ENCODE data around the gene ZW10.
"Not testable (repeated sequence)": the region's sequence is repeated elsewhere in the genome, so short reads cannot be mapped to it uniquely, and the experiment has no call there.

ZW10 gene

GRCh38 chr11:113764527-113765219 lies 8.8 kb downstream of the ZW10 start:
- H3K4me3 ChIP-seq (replicated peaks in 1 of 2; ENCODE audit: low read depth in 2 of 2, low read length in 2 of 2), result no peak overlapping the region
- DNase-seq (ENCODE audit: low read depth in 2 of 2), result no peak
- TF ChIP-seq CTCF (IDR thresholded peaks at IDR 0.05; ENCODE audit: low read depth, low read length), result no peak

DNA sequence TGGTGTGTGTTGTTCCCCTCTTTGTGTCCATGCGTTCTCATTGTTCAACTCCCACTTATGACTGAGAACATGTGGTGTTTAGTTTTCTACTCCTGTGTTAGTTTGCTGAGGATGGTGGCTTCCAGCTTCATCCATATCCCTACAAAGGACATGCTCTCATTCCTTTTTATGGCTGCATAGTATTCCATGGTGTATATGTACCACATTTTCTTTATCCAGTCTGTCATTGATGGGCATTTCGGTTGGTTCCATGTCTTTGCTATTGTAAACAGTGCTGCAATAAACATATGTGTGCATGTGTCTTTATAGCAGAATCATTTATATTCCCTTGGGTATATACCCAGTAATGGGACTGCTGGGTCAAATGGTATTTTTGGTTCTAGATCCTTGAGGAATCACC lies 10.5 kb downstream of the ZW10 start:
- not testable (repeated sequence) for H3K4me3 ChIP-seq (replicated peaks in 1 of 2; ENCODE audit: low read depth in 2 of 2, low read length in 2 of 2)

DNA sequence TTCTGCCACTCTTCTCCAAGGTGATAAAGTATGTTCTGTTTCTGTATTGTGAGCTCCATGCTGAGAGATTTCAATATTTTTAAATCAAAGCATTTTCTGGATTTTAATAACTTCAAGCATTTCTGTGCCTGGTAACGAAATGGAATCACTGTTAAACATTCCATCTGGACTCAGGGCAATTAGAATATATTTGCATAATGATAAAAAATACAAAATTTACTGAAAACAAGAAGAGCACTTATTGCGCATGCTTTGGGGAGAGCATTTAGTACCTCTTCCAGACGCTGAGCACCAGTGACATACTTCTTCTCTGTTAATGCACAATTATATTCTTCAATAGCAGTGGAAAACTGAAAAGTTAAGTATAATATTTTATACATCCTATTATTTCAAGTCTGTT lies 13.3 kb downstream of the ZW10 start:
- no peak overlapping the region for H3K4me3 ChIP-seq (replicated peaks in 1 of 2; ENCODE audit: low read depth in 2 of 2, low read length in 2 of 2)
- no peak for TF ChIP-seq CTCF (IDR thresholded peaks at IDR 0.05; ENCODE audit: low read depth, low read length)
- no peak for DNase-seq (ENCODE audit: low read depth in 2 of 2)

More for the DNA sequence above, 10.5 kb downstream of the ZW10 start:
- not testable (repeated sequence) for DNase-seq (ENCODE audit: low read depth in 2 of 2)

DNA sequence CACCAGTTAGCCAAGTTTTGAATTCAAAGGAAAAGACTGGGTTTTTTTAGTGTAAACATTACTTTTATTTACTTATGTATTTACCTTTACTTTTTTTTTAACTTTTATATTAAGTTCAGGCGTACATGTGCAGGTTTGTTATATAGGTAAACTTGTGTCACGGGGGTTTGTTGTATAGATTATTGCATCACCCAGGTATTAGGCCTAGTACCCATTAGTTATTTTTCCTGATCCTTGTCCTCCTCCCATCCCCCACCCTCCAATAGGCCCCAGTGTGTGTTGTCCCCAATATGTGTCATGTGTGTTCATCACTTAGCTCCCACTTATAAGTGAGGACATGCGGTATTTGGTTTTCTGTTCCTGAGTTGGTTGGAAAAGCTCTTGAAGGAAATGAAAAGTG lies 20.6 kb downstream of the ZW10 start:
- no peak for DNase-seq (ENCODE audit: low read depth in 2 of 2)
- TF ChIP-seq CTCF (IDR thresholded peaks at IDR 0.05; ENCODE audit: low read depth, low read length), result no peak
- H3K4me3 ChIP-seq (replicated peaks in 1 of 2; ENCODE audit: low read depth in 2 of 2, low read length in 2 of 2), result no peak overlapping the region

DNA sequence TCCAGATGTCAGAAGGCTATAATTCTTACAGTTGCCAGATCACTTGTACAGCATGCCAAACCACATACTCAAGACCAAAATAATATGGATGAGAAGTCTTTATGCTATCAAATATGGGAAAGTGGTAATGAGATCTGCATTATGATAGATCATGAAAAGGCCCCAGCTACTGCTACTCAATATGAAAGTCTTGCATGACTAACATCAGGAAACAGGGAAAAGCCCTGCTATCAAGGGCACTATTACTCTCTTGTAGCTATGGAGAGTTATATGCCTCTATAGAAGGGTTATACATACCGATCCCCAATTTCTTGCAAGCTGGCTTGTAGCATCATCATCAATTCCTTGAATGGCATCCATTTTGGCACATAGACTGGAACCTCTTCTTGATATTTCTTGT lies 37.2 kb downstream of the ZW10 start:
- no peak overlapping the region for H3K4me3 ChIP-seq (replicated peaks in 1 of 2; ENCODE audit: low read depth in 2 of 2, low read length in 2 of 2)
- TF ChIP-seq CTCF (IDR thresholded peaks at IDR 0.05; ENCODE audit: low read depth, low read length), result no peak
- no peak for DNase-seq (ENCODE audit: low read depth in 2 of 2)

DNA sequence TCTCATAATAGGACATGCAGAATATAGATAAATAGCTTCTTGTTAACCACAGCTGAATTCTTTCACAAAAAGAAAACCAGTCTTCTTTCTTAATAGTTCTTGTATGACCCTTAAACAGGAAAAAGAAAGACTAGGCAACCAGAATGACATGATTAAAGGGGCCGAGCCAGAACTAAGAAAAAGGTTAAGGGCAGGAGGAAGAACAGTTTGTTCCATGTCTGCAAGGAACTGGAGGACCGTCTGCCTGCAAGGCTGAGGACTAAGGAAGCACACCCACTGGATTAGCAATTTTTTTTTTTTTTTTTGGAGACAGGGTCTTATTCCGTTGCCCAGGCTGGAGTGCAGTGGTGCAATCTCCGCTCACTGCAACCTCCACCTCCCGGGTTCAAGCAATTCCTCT lies 41.4 kb downstream of the ZW10 start:
- DNase-seq (ENCODE audit: low read depth in 2 of 2), result no peak
- H3K4me3 ChIP-seq (replicated peaks in 1 of 2; ENCODE audit: low read depth in 2 of 2, low read length in 2 of 2), result no peak overlapping the region
- TF ChIP-seq CTCF (IDR thresholded peaks at IDR 0.05; ENCODE audit: low read depth, low read length), result no peak

DNA sequence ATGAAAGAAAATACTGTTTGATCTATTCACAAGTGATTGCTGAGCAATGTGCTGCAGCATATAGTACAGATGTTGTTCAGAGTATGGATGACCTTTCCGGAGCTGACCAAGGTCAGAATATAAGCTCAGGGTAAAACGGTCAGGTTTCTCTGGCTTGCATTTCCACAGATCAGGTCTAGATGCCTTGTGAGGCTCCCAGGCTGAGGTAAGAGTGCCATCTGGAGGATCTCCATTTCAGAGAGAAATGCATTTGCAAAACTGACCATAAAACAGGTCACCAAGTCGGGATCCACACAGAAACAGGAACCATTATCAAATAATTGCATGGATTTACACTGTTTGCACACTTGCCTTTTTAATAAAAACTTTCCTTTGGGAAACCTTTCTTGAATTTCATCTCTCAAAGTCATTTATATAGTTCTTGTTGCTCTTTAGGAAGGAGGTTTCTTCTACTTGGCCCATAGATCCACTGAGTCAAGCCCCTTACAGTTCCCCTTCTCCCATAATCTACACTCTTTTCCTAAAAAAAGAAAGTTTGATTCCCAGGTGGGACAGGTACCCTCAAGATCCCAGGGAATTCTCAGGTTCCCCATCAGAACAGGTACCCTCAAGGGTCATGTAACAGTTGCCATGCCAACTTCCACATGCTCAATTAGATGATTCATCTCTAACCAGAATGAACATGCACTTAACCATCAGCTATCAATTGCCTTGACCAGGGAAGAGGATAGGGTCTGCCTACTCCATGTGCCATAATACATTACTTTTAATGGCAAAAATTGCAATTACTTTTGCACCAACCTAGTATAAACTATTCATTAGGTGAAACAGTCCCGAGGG lies 42.4 kb downstream of the ZW10 start:
- peak; percentile 72 to 76 for DNase-seq (ENCODE audit: low read depth in 2 of 2)
- no peak overlapping the region for H3K4me3 ChIP-seq (replicated peaks in 1 of 2; ENCODE audit: low read depth in 2 of 2, low read length in 2 of 2)
- peak; percentile 62 for TF ChIP-seq CTCF (IDR thresholded peaks at IDR 0.05; ENCODE audit: low read depth, low read length)
